MM.1S (cell line): ENCODE results near the gene DKC1.

Experiments
- DNase-seq: peaks from one replicate; pipeline ENCODE4 v3.0.0-alpha.2; 2015
- H2AFZ ChIP-seq: fragments of 300-600 bp; sonication (generic); 2 replicates; pipeline ENCODE4 v1.6.0; 2016; ENCODE audit warnings: antibody characterized with exemption, low read length
- H3F3A ChIP-seq: fragments of 300-600 bp; sonication (generic); 2 replicates; pipeline ENCODE4 v1.6.1; 2016; ENCODE audit warnings: mild to moderate bottlenecking, antibody characterized with exemption, low read length, moderate library complexity, mixed read lengths; ENCODE audit not compliant: insufficient read depth
- H3K27ac ChIP-seq: fragments of 300-600 bp; sonication (generic); 2 replicates; pipeline ENCODE4 v1.5.1; 2016; ENCODE audit warnings: mild to moderate bottlenecking, low read length
- H3K27me3 ChIP-seq: fragments of 300-600 bp; sonication (generic); replicated peaks from 2 replicates; pipeline ENCODE4 v1.6.0; 2016; ENCODE audit warnings: low read length; ENCODE audit not compliant: insufficient read depth
- H3K36me3 ChIP-seq: fragments of 300-600 bp; sonication (generic); replicated peaks from 2 replicates; pipeline ENCODE4 v1.6.1; 2016; ENCODE audit warnings: mild to moderate bottlenecking, low read length, mixed read lengths; ENCODE audit not compliant: insufficient read depth
- H3K4me1 ChIP-seq: fragments of 300-600 bp; sonication (generic); 2 replicates; pipeline ENCODE4 v1.6.1; 2016; ENCODE audit warnings: low read length, mixed read lengths
- H3K4me2 ChIP-seq: fragments of 300-600 bp; sonication (generic); 2 replicates; pipeline ENCODE4 v1.6.0; 2016; ENCODE audit warnings: low read depth, low read length
- H3K4me3 ChIP-seq: fragments of 300-600 bp; sonication (generic); 2 replicates; pipeline ENCODE4 v1.5.1; 2016; ENCODE audit warnings: low read length, mixed read lengths
- H3K79me2 ChIP-seq: fragments of 300-600 bp; sonication (generic); 2 replicates; pipeline ENCODE4 v1.6.1; 2016; ENCODE audit warnings: mixed run types, low read length, mixed read lengths
- H3K9ac ChIP-seq: fragments of 300-600 bp; sonication (generic); 2 replicates; pipeline ENCODE4 v1.6.1; 2016; ENCODE audit warnings: low read length, mixed read lengths
- H3K9me2 ChIP-seq: fragments of 300-600 bp; sonication (generic); replicated peaks from 2 replicates; pipeline ENCODE4 v1.6.1; 2016; ENCODE audit warnings: mild to moderate bottlenecking, low read length, mixed read lengths; ENCODE audit not compliant: insufficient read depth
- H3K9me3 ChIP-seq: fragments of 300-600 bp; sonication (generic); replicated peaks from 2 replicates; pipeline ENCODE4 v1.6.1; 2016; ENCODE audit warnings: mild to moderate bottlenecking, low read length, mixed read lengths; ENCODE audit not compliant: insufficient read depth
- H4K20me1 ChIP-seq: fragments of 300-600 bp; sonication (generic); 2 replicates; pipeline ENCODE4 v1.6.1; 2016; ENCODE audit warnings: mild to moderate bottlenecking, low read length, moderate library complexity, mixed read lengths; ENCODE audit not compliant: insufficient read depth
- EZH2 ChIP-seq: fragments of 300-600 bp; sonication (generic); optimal IDR thresholded peaks from 2 replicates; pipeline ENCODE3; 2017; ENCODE audit warnings: low read depth, mild to moderate bottlenecking, antibody characterized with exemption, low read length, mixed read lengths
- EZH2phosphoT487 ChIP-seq: fragments of 300-600 bp; sonication (generic); IDR thresholded peaks from 2 replicates; pipeline ENCODE4 v1.6.1; 2018; ENCODE audit warnings: antibody characterized with exemption, low read length
- TF ChIP-seq, protein P1 (sequence below): fragments of 300-600 bp; sonication (generic); IDR thresholded peaks from 2 replicates; pipeline ENCODE4 v1.5.1; 2016; ENCODE audit warnings: antibody characterized with exemption, low read length, mixed read lengths

DKC1 gene

DNA sequence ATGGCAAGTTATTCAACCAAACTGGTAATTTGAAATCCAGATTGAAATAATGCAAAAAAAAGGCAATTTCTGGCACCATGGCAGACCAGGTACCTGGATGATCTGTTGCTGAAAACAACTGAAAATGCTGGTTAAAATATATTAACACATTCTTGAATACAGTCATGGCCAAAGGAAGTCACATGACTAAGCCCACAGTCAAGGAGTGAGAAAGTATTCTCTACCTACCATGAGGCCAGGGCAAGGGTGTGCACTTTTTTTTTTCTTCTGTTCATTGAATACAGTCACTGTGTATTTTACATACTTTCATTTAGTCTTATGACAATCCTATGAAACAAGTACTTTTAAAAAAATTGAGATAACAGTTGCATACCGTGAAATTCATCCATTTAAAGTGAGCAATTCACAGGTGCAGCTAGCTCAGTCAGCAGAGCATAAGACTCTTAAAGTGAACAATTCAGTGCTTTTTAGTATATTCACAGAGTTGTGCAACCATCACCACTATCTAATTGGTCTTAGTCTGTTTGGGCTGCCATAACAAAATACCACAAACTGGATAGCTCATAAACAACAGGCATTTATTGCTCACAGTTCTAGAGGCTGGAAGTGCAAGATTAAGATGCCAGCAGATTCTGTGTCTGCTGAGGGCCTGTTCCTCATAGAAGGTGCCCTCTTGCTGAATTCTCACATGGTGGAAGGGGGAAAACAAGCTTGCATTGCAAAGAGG lies 47.4 kb downstream of the DKC1 start:
- H2AFZ ChIP-seq = peak overlapping the region; percentile 54; the same call in 1 of the 2 replicates
- no peak overlapping the region for H3K9ac ChIP-seq
- TF ChIP-seq, protein P1, sequence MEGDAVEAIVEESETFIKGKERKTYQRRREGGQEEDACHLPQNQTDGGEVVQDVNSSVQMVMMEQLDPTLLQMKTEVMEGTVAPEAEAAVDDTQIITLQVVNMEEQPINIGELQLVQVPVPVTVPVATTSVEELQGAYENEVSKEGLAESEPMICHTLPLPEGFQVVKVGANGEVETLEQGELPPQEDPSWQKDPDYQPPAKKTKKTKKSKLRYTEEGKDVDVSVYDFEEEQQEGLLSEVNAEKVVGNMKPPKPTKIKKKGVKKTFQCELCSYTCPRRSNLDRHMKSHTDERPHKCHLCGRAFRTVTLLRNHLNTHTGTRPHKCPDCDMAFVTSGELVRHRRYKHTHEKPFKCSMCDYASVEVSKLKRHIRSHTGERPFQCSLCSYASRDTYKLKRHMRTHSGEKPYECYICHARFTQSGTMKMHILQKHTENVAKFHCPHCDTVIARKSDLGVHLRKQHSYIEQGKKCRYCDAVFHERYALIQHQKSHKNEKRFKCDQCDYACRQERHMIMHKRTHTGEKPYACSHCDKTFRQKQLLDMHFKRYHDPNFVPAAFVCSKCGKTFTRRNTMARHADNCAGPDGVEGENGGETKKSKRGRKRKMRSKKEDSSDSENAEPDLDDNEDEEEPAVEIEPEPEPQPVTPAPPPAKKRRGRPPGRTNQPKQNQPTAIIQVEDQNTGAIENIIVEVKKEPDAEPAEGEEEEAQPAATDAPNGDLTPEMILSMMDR = no peak
- TF ChIP-seq EZH2 = no peak
- TF ChIP-seq EZH2phosphoT487 = no peak
- H3K4me2 ChIP-seq = peak overlapping the region; percentile 30
- H3K4me3 ChIP-seq = no peak overlapping the region
- H3K4me1 ChIP-seq = peaks cover 25% of the 10 kb centered on the region
- H3K79me2 ChIP-seq = 0 out of 2 replicates have a peak, but pooled peaks cover 1% of the 10 kb centered on the region
- H4K20me1 ChIP-seq = no peaks in the 10 kb centered on the region
- no peaks in the 10 kb centered on the region for H3K9me3 ChIP-seq
- no peaks in the 10 kb centered on the region for H3K27me3 ChIP-seq
- H3K36me3 ChIP-seq = no peaks in the 10 kb centered on the region
- no peaks in the 10 kb centered on the region for H3K9me2 ChIP-seq
- DNase-seq = peak; percentile 63
- H3F3A ChIP-seq = peaks cover 5% of the 10 kb centered on the region; the same call in 1 of the 2 replicates
- H3K27ac ChIP-seq = peak overlapping the region; percentile 32; the same call in 1 of the 2 replicates

DNA sequence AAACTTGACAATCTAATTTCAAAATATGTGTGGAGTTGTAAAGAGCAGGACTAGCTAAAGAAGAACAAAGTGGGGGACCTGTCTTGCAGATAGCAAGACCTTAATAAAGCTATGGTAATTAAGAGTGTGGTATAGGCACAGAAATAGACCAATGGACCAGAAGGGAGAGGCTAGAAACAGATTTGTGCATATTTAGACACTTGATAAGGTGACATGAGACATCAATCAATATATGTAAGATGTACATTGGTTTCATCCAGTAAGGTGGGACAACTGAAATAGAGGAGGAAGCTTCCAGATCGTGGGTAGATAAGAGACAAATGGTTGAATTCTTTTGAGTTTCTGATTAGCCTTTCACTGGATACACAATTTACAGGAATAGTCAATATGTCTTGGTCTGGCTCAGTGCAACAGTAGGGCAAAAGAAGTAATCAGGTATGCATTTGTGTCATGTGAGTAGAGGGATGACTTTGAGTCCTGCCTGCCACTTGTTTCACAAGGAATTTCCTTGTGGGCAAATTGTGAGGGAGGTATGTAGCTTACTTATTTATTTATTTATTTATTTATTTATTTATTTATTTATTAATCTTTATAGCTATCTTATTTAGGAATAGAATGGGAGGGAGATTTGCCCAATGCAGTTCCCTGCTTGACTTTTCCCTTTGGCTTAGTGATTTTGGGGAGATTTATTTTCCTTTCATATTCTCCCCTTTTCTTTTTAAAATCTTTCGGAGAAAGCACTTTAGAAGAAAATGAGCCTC lies 49.9 kb downstream of the DKC1 start:
- H3K9me3 ChIP-seq = no peaks in the 10 kb centered on the region
- H3F3A ChIP-seq = peaks cover 5% of the 10 kb centered on the region; the same call in 1 of the 2 replicates
- DNase-seq = no peak
- no peak overlapping the region for H3K9ac ChIP-seq
- peaks cover 23% of the 10 kb centered on the region for H3K4me1 ChIP-seq
- no peak overlapping the region for H2AFZ ChIP-seq
- H3K9me2 ChIP-seq = no peaks in the 10 kb centered on the region
- TF ChIP-seq EZH2phosphoT487 = no peak
- TF ChIP-seq, protein P1 = no peak
- TF ChIP-seq EZH2 = no peak
- no peaks in the 10 kb centered on the region for H4K20me1 ChIP-seq
- H3K36me3 ChIP-seq = no peaks in the 10 kb centered on the region
- no peak overlapping the region for H3K27ac ChIP-seq
- no peak overlapping the region for H3K4me2 ChIP-seq
- no peak overlapping the region for H3K4me3 ChIP-seq
- H3K79me2 ChIP-seq = no peaks in the 10 kb centered on the region
- H3K27me3 ChIP-seq = no peaks in the 10 kb centered on the region

DNA sequence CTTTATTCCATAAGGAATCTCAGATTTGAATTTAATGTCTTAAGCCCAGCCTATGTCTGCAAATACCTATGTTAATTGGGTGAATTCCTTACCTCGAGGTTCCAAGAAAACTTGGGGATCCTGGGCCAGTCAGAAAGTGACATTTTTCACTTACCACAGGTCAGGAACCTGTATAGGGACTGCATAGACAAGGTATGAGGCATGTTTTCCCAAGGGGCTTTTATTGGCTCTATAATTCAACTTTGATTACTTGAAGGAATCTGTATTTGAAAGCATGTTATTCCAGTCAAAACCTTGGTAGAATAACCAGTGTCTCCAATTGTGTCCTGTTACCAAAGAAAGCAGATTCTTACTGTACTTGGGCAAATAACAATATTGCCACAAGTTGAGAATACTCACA lies 51.1 kb downstream of the DKC1 start:
- TF ChIP-seq, protein P1 = no peak
- no peak for TF ChIP-seq EZH2phosphoT487
- TF ChIP-seq EZH2 = no peak
- no peaks in the 10 kb centered on the region for H3K27me3 ChIP-seq

More for the DNA sequence above, 51.1 kb downstream of the DKC1 start:
- Histone ChIP-seq H4K20me1 (no peaks in the 10 kb centered on the region), H3F3A (peaks cover 5% of the 10 kb centered on the region; the same call in 1 of the 2 replicates), H3K4me1 (peaks cover 23% of the 10 kb centered on the region), H3K36me3 (no peaks in the 10 kb centered on the region), H3K79me2 (no peaks in the 10 kb centered on the region), H3K9me2 (no peaks in the 10 kb centered on the region), H3K9ac (no peak overlapping the region), H3K9me3 (no peaks in the 10 kb centered on the region), H3K4me2 (no peak overlapping the region), H2AFZ (no peak overlapping the region), H3K4me3 (no peak overlapping the region), H3K27ac (no peak overlapping the region)
- DNase-seq = no peak
